Measurements from ENCODE around the gene GNGT1.

GNGT1 gene

GRCh38 chr7:93927585-93927984, 21.2 kb downstream of the GNGT1 start:
- Histone ChIP-seq H3K4me1 (ENCODE audit: control insufficient read depth, insufficient read depth, low read length) (peaks cover 3% of the 10 kb centered on the region), H3K36me3 (ENCODE audit: control insufficient read depth, insufficient read depth, low read length) (peaks cover 2% of the 10 kb centered on the region), H3K27me3 (ENCODE audit: control insufficient read depth, insufficient read depth, low read length) (no peaks in the 10 kb centered on the region), H3K4me3 (ENCODE audit: low read length) (no peak overlapping the region), H3K9ac (ENCODE audit: low read length) (no peak overlapping the region), H3K27ac (ENCODE audit: low read depth, low read length) (no peak overlapping the region)

- peaks cover 2% of the 10 kb centered on the region for H3K36me3 ChIP-seq (ENCODE audit: control insufficient read depth, insufficient read depth, low read length)
- H3K4me1 ChIP-seq (ENCODE audit: control insufficient read depth, insufficient read depth, low read length), result peaks cover 3% of the 10 kb centered on the region
- H3K9ac ChIP-seq (ENCODE audit: low read length), result no peak overlapping the region
- no peak overlapping the region for H3K4me3 ChIP-seq (ENCODE audit: low read length)
- no peak overlapping the region for H3K27ac ChIP-seq (ENCODE audit: low read depth, low read length)
- H3K27me3 ChIP-seq (ENCODE audit: control insufficient read depth, insufficient read depth, low read length), result no peaks in the 10 kb centered on the region
Observed at GRCh38 chr7:93931655-93932054, 25.3 kb downstream of the GNGT1 start.

- no peaks in the 10 kb centered on the region for H3K36me3 ChIP-seq (ENCODE audit: control insufficient read depth, insufficient read depth, low read length)
- no peak overlapping the region for H3K9ac ChIP-seq (ENCODE audit: low read length)
- no peaks in the 10 kb centered on the region for H3K4me1 ChIP-seq (ENCODE audit: control insufficient read depth, insufficient read depth, low read length)
- H3K4me3 ChIP-seq (ENCODE audit: low read length), result no peak overlapping the region
- no peak overlapping the region for H3K27ac ChIP-seq (ENCODE audit: low read depth, low read length)
- no peaks in the 10 kb centered on the region for H3K27me3 ChIP-seq (ENCODE audit: control insufficient read depth, insufficient read depth, low read length)
Observed at GRCh38 chr7:93933156-93933555, 26.8 kb downstream of the GNGT1 start.

GRCh38 chr7:93935102-93935501, 28.7 kb downstream of the GNGT1 start:
- Histone ChIP-seq H3K27me3 (ENCODE audit: control insufficient read depth, insufficient read depth, low read length) (no peaks in the 10 kb centered on the region), H3K4me3 (ENCODE audit: low read length) (no peak overlapping the region), H3K36me3 (ENCODE audit: control insufficient read depth, insufficient read depth, low read length) (no peaks in the 10 kb centered on the region)

GRCh38 chr7:93937818-93938217, 31.5 kb downstream of the GNGT1 start:
- H3K9ac ChIP-seq (ENCODE audit: low read length), result no peak overlapping the region
- H3K27me3 ChIP-seq (ENCODE audit: control insufficient read depth, insufficient read depth, low read length), result no peaks in the 10 kb centered on the region
- H3K4me3 ChIP-seq (ENCODE audit: low read length), result no peak overlapping the region
- no peaks in the 10 kb centered on the region for H3K4me1 ChIP-seq (ENCODE audit: control insufficient read depth, insufficient read depth, low read length)
- H3K36me3 ChIP-seq (ENCODE audit: control insufficient read depth, insufficient read depth, low read length), result no peaks in the 10 kb centered on the region
- no peak overlapping the region for H3K27ac ChIP-seq (ENCODE audit: low read depth, low read length)

More at GRCh38 chr7:93935102-93935501, 28.7 kb downstream of the GNGT1 start:
- H3K4me1 ChIP-seq (ENCODE audit: control insufficient read depth, insufficient read depth, low read length), result no peaks in the 10 kb centered on the region
- no peak overlapping the region for H3K27ac ChIP-seq (ENCODE audit: low read depth, low read length)
- H3K9ac ChIP-seq (ENCODE audit: low read length), result no peak overlapping the region

- H3K27ac ChIP-seq (ENCODE audit: low read depth, low read length), result no peak overlapping the region
- H3K27me3 ChIP-seq (ENCODE audit: control insufficient read depth, insufficient read depth, low read length), result no peaks in the 10 kb centered on the region
- H3K9ac ChIP-seq (ENCODE audit: low read length), result no peak overlapping the region
- H3K4me1 ChIP-seq (ENCODE audit: control insufficient read depth, insufficient read depth, low read length), result no peaks in the 10 kb centered on the region
- H3K36me3 ChIP-seq (ENCODE audit: control insufficient read depth, insufficient read depth, low read length), result no peaks in the 10 kb centered on the region
- H3K4me3 ChIP-seq (ENCODE audit: low read length), result no peak overlapping the region
Observed at GRCh38 chr7:93938293-93938692, 31.9 kb downstream of the GNGT1 start.

- Histone ChIP-seq H3K4me1 (ENCODE audit: control insufficient read depth, insufficient read depth, low read length) (no peaks in the 10 kb centered on the region), H3K9ac (ENCODE audit: low read length) (no peak overlapping the region), H3K4me3 (ENCODE audit: low read length) (no peak overlapping the region), H3K27ac (ENCODE audit: low read depth, low read length) (no peak overlapping the region), H3K27me3 (ENCODE audit: control insufficient read depth, insufficient read depth, low read length) (no peaks in the 10 kb centered on the region), H3K36me3 (ENCODE audit: control insufficient read depth, insufficient read depth, low read length) (no peaks in the 10 kb centered on the region)
Observed at GRCh38 chr7:93941945-93942344, 35.6 kb downstream of the GNGT1 start.

- Histone ChIP-seq H3K4me1 (ENCODE audit: control insufficient read depth, insufficient read depth, low read length) (no peaks in the 10 kb centered on the region), H3K27me3 (ENCODE audit: control insufficient read depth, insufficient read depth, low read length) (no peaks in the 10 kb centered on the region), H3K27ac (ENCODE audit: low read depth, low read length) (no peak overlapping the region), H3K9ac (ENCODE audit: low read length) (no peak overlapping the region), H3K4me3 (ENCODE audit: low read length) (no peak overlapping the region), H3K36me3 (ENCODE audit: control insufficient read depth, insufficient read depth, low read length) (no peaks in the 10 kb centered on the region)
Observed at GRCh38 chr7:93943816-93944540, 37.6 kb downstream of the GNGT1 start.

- no peaks in the 10 kb centered on the region for H3K27me3 ChIP-seq (ENCODE audit: control insufficient read depth, insufficient read depth, low read length)
- H3K4me1 ChIP-seq (ENCODE audit: control insufficient read depth, insufficient read depth, low read length), result no peaks in the 10 kb centered on the region
- no peak overlapping the region for H3K27ac ChIP-seq (ENCODE audit: low read depth, low read length)
- H3K36me3 ChIP-seq (ENCODE audit: control insufficient read depth, insufficient read depth, low read length), result no peaks in the 10 kb centered on the region
- H3K4me3 ChIP-seq (ENCODE audit: low read length), result no peak overlapping the region
- no peak overlapping the region for H3K9ac ChIP-seq (ENCODE audit: low read length)
Observed at GRCh38 chr7:93944673-93945072, 38.3 kb downstream of the GNGT1 start.

GRCh38 chr7:93945083-93945482, 38.7 kb downstream of the GNGT1 start:
- Histone ChIP-seq H3K27ac (ENCODE audit: low read depth, low read length) (no peak overlapping the region), H3K27me3 (ENCODE audit: control insufficient read depth, insufficient read depth, low read length) (no peaks in the 10 kb centered on the region), H3K4me1 (ENCODE audit: control insufficient read depth, insufficient read depth, low read length) (no peaks in the 10 kb centered on the region), H3K36me3 (ENCODE audit: control insufficient read depth, insufficient read depth, low read length) (no peaks in the 10 kb centered on the region), H3K4me3 (ENCODE audit: low read length) (no peak overlapping the region), H3K9ac (ENCODE audit: low read length) (no peak overlapping the region)

GRCh38 chr7:93945756-93946535, 39.6 kb downstream of the GNGT1 start:
- Histone ChIP-seq H3K27me3 (ENCODE audit: control insufficient read depth, insufficient read depth, low read length) (no peaks in the 10 kb centered on the region), H3K9ac (ENCODE audit: low read length) (no peak overlapping the region), H3K4me3 (ENCODE audit: low read length) (no peak overlapping the region), H3K36me3 (ENCODE audit: control insufficient read depth, insufficient read depth, low read length) (no peaks in the 10 kb centered on the region), H3K27ac (ENCODE audit: low read depth, low read length) (no peak overlapping the region), H3K4me1 (ENCODE audit: control insufficient read depth, insufficient read depth, low read length) (no peaks in the 10 kb centered on the region)

GRCh38 chr7:93948106-93948505, 41.7 kb downstream of the GNGT1 start:
- no peak overlapping the region for H3K9ac ChIP-seq (ENCODE audit: low read length)
- no peaks in the 10 kb centered on the region for H3K36me3 ChIP-seq (ENCODE audit: control insufficient read depth, insufficient read depth, low read length)
- no peak overlapping the region for H3K27ac ChIP-seq (ENCODE audit: low read depth, low read length)
- no peaks in the 10 kb centered on the region for H3K27me3 ChIP-seq (ENCODE audit: control insufficient read depth, insufficient read depth, low read length)
- H3K4me3 ChIP-seq (ENCODE audit: low read length), result no peak overlapping the region
- H3K4me1 ChIP-seq (ENCODE audit: control insufficient read depth, insufficient read depth, low read length), result no peaks in the 10 kb centered on the region

- Histone ChIP-seq H3K9ac (ENCODE audit: low read length) (no peak overlapping the region), H3K4me1 (ENCODE audit: control insufficient read depth, insufficient read depth, low read length) (no peaks in the 10 kb centered on the region), H3K36me3 (ENCODE audit: control insufficient read depth, insufficient read depth, low read length) (no peaks in the 10 kb centered on the region), H3K27ac (ENCODE audit: low read depth, low read length) (no peak overlapping the region), H3K27me3 (ENCODE audit: control insufficient read depth, insufficient read depth, low read length) (no peaks in the 10 kb centered on the region), H3K4me3 (ENCODE audit: low read length) (no peak overlapping the region)
Observed at GRCh38 chr7:93948873-93949272, 42.5 kb downstream of the GNGT1 start.

Measured in rectal smooth muscle tissue (tissue), 1 donor.